DLD1 (cell line): ENCODE measurements around the gene OR5T1.

Experiments used
- in situ Hi-C: cut with HindIII; loops from 2 replicates; pipeline ENCODE4 v1.10.0; 2017; ENCODE audit warnings: low sequenced_read_pairs

OR5T1 gene

GRCh38 chr11:56273854-56274253 lies at the start of gene OR5T1:
Gene OR5T1, plus strand, starts transcription at chr11:56274154. Its CDS starts 1,485 bp downstream, at chr11:56275639.
- in situ Hi-C loops = no loop called here

GRCh38 chr11:56234155-56234554 lies 39.8 kb upstream of the OR5T1 start, which contains the start of gene OR5T2:
Gene OR5T2, minus strand, starts transcription at chr11:56234255. Its CDS starts 1,193 bp downstream, at chr11:56233062.
- in situ Hi-C loops = no loop called here

DNA sequence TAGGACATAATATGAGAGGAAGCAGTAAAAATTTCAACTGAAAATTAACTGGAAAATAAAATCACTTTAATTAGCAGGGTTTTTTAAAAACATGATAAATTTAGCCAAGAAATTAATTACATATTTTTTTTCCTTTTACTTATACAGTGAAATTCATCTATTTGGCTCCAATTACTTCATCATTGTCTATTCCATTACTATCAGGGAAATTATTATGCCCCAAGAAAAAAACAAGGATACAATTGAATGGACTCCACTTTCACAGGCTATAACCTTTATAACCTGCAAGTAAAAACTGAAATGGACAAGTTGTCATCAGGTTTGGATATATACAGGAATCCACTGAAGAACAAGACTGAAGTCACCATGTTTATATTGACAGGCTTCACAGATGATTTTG lies 22.0 kb upstream of the OR5T1 start, which contains the start of gene OR5T3:
OR5T3 (plus strand) TSS at position 301 of the 400 bp plus-strand sequence; CDS start at position 301, 0 bp downstream.
- in situ Hi-C loops = no loop called here

DNA sequence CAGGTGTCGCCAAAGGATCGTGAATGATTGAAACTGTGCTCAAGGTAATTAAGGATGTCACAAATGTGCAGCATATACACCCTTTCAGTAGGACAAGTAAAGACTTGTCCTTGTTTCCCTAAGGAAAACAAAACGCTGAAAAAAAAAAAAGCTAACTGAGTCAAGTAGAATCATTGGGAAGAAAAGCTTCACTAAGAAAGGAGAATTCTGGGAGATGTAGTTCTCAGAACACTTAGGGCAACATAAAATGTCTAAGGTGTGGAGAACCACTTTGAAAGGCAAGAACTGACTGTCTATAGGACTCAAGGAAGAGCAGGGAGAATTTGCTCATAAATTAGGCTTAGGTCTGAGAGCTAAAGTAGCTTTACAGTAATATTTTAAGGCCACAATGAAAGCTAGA lies 2.9 kb upstream of the OR5T1 start:
- in situ Hi-C loops = no loop called here

DNA sequence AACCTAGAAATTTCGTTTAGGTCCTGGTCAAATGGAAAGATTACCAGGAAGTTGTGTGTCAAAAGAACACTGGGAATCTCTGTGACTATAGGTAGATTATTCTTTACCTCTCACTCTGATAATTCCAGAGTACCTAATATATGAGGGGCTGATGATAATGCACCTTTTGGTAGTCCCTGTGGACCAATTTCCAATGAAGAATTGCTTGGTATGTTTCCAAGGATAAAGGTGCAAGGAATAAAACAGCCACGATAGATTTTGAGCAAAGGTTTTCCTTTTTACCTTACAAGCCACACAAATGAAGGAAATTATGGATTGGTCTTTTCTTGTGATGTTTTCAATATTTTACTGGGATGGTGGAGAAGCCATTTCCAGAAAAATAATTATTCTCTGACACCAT lies 18.2 kb downstream of the OR5T1 start, which contains the start of gene OR8H1:
OR8H1 (minus strand) TSS at position 101 of the 400 bp plus-strand sequence. CDS start 1,192 bp downstream, outside the sequence.
- in situ Hi-C loops = no loop called here

- in situ Hi-C loops = no loop called here
Observed at GRCh38 chr11:56296898-56297297, 22.9 kb downstream of the OR5T1 start.

- in situ Hi-C loops = no loop called here
Observed at GRCh38 chr11:56307836-56308235, 33.9 kb downstream of the OR5T1 start.

DNA sequence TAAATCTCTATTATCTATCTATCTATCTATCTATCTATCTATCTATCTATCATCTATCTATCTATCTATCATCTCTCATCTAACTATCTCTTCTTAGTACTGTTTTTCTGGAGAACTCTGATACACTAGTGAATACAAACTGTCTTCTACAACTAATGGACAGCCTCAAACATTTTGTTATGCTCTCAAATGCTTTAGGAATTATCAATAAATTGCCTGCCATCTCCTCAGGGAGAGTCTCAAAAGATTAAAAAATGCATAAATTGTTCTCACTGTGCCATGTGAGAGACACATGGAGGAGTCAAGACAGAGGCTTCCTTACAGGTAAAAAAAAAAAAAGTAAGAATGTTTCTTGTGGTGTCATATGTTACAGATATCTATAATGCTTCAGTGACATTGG lies 40.9 kb downstream of the OR5T1 start, which contains the start of gene OR8K3:
OR8K3 (plus strand) TSS at position 301 of the 400 bp plus-strand sequence. CDS start 3,163 bp downstream, outside the sequence.
- in situ Hi-C loops = no loop called here
